Neutrophil (primary cell): Measurements from ENCODE around the gene ZNF354C.

Experiments used
- H3K27ac ChIP-seq: fragments of 200-600 bp; sonication (generic); 2 replicates; pipeline ENCODE4 v1.5.1; 2016; ENCODE audit warnings: mild to moderate bottlenecking, moderate library complexity
- H3K27me3 ChIP-seq: fragments of 200-600 bp; sonication (generic); 2 replicates; pipeline ENCODE4 v1.6.0; 2016; ENCODE audit warnings: mild to moderate bottlenecking
- H3K36me3 ChIP-seq: fragments of 200-600 bp; sonication (generic); 2 replicates; pipeline ENCODE4 v1.5.1; 2017
- H3K4me1 ChIP-seq, 2 experiments: fragments of 200-600 bp in 1 of 2; sonication (generic) in 1 of 2; 1 replicate in 1 of 2; 2 replicates in 1 of 2; pipeline versions ENCODE4 v1.5.1 to v1.6.1; 2013 to 2016; ENCODE audit warnings: low read depth in 1 of 2, low read length in 1 of 2, mild to moderate bottlenecking in 1 of 2, moderate library complexity in 1 of 2; ENCODE audit not compliant: control insufficient read depth in 1 of 2, insufficient read depth in 1 of 2
- H3K4me3 ChIP-seq, 2 experiments: fragments of 200-600 bp in 1 of 2; sonication (generic) in 1 of 2; 1 replicate in 1 of 2; 2 replicates in 1 of 2; pipeline ENCODE4 v1.5.1; 2013 to 2016; ENCODE audit warnings: low read depth in 1 of 2, low read length in 1 of 2, mild to moderate bottlenecking in 1 of 2, moderate library complexity in 1 of 2
- H3K9me3 ChIP-seq: fragments of 200-600 bp; sonication (generic); 2 replicates; pipeline ENCODE4 v1.5.1; 2016
- TF ChIP-seq, protein P1 (sequence below): fragments of 200-600 bp; sonication (generic); IDR thresholded peaks from 2 replicates; pipeline ENCODE4 v1.5.1; 2016; ENCODE audit warnings: antibody characterized with exemption

The ZNF354C gene

GRCh38 chr5:179111267-179112207 lies 51.4 kb downstream of the ZNF354C start:
- H3K4me3 ChIP-seq: no peak overlapping the region
- H3K27ac ChIP-seq: no peak overlapping the region
- H3K36me3 ChIP-seq: no peaks in the 10 kb centered on the region
- TF ChIP-seq, protein P1, sequence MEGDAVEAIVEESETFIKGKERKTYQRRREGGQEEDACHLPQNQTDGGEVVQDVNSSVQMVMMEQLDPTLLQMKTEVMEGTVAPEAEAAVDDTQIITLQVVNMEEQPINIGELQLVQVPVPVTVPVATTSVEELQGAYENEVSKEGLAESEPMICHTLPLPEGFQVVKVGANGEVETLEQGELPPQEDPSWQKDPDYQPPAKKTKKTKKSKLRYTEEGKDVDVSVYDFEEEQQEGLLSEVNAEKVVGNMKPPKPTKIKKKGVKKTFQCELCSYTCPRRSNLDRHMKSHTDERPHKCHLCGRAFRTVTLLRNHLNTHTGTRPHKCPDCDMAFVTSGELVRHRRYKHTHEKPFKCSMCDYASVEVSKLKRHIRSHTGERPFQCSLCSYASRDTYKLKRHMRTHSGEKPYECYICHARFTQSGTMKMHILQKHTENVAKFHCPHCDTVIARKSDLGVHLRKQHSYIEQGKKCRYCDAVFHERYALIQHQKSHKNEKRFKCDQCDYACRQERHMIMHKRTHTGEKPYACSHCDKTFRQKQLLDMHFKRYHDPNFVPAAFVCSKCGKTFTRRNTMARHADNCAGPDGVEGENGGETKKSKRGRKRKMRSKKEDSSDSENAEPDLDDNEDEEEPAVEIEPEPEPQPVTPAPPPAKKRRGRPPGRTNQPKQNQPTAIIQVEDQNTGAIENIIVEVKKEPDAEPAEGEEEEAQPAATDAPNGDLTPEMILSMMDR: no peak
- H3K4me1 ChIP-seq: no peaks in the 10 kb centered on the region
- H3K9me3 ChIP-seq: peaks cover 4% of the 10 kb centered on the region
- no peaks in the 10 kb centered on the region for H3K27me3 ChIP-seq

DNA sequence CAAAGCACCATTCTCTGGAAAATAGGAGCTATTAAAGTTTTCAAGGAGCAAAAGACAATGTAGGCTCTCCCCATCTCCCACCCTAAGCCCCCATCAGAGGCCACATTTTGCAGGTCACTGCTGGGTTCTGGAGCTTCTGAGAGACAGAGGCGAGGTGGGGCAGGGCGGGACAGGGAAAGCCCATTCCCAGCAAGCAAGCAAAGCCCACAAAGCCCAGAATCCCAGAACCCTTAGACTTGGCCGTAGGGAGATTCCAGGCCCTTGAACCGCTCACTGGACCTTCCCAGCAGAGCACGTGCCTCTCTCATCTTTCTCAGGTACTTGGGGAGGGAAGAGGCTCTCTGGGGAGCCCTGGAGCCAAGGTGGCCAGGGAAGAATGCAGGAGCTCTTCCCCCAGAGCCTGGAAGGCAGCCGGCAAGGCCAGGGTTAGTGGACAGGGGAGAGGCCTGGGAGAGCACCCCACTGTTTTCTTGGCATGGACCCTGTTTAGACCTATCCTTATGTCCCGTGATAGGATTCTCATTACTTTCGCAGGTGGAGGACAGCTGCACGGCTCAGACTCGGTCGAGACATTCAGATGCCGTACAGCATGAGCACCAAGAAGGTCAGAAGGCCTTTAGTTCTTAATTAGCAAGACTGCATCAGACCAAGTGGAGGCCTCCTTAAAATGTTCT lies 52.4 kb downstream of the ZNF354C start:
- Histone ChIP-seq H3K27me3 (no peaks in the 10 kb centered on the region), H3K4me3 (no peak overlapping the region), H3K36me3 (no peaks in the 10 kb centered on the region), H3K4me1 (no peaks in the 10 kb centered on the region), H3K9me3 (peaks cover 4% of the 10 kb centered on the region), H3K27ac (no peak overlapping the region)
- TF ChIP-seq, protein P1: no peak

DNA sequence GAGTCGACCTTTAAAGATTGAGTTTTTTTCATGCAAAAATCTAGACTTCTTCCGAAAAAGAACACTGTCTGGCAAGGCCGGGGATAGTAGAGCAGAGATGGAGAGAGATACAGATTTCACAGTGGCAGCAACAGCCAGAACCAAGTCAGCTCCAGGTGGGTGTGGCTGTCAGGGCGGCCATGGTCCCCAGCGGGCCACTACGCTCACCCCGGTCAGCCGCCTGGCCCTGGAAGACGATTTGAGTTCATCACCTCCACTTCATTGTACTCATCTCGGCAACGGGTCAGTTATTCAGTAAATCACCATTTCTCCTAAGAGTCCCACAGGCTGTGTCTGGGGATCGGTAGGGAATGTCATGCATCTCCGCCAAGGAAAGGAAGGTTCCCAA lies 53.0 kb downstream of the ZNF354C start:
- Histone ChIP-seq H3K27me3 (no peaks in the 10 kb centered on the region), H3K36me3 (no peaks in the 10 kb centered on the region), H3K9me3 (peaks cover 4% of the 10 kb centered on the region), H3K27ac (no peak overlapping the region), H3K4me3 (no peak overlapping the region), H3K4me1 (no peaks in the 10 kb centered on the region)
- TF ChIP-seq, protein P1: no peak

- no peak overlapping the region for H3K4me3 ChIP-seq
- no peaks in the 10 kb centered on the region for H3K36me3 ChIP-seq
- no peak overlapping the region for H3K27ac ChIP-seq
- TF ChIP-seq, protein P1: no peak
- no peaks in the 10 kb centered on the region for H3K4me1 ChIP-seq
- no peaks in the 10 kb centered on the region for H3K27me3 ChIP-seq
- peaks cover 4% of the 10 kb centered on the region for H3K9me3 ChIP-seq
These were observed 53.9 kb downstream of the ZNF354C start for GRCh38 chr5:179113945-179114641.

DNA sequence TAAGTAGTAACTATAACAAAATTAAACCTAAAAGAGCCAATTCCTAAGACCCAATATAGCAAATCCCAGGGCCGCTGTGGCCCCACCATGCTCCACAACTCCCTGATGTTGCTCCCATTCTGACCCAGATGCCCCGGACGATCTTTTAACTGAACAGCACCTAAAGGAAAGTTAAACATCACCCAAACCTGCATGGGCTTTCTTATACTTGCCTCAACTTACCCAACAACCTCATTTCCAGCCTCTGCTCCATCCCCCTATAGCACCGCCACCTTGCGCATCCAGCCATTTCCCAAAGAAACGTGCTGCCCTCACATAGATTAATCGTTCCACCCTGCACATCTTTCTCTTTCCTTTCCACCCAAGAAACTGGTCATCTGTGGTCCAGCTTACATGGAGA lies 54.6 kb downstream of the ZNF354C start:
- no peaks in the 10 kb centered on the region for H3K36me3 ChIP-seq
- no peak overlapping the region for H3K27ac ChIP-seq
- no peak overlapping the region for H3K4me3 ChIP-seq
- H3K27me3 ChIP-seq: no peaks in the 10 kb centered on the region
- TF ChIP-seq, protein P1: no peak
- H3K4me1 ChIP-seq: no peaks in the 10 kb centered on the region
- peaks cover 4% of the 10 kb centered on the region for H3K9me3 ChIP-seq
